ENCODE measurements around the gene MRTFA.

The MRTFA gene

GRCh38 chr22:40405178-40406062 is 231.1 kb downstream of the MRTFA start:
- Histone ChIP-seq H3K27me3 (replicated peaks) (no peaks in the 10 kb centered on the region), H3K4me3 (ENCODE audit: low read depth, low read length) (no peak overlapping the region), H3K36me3 (replicated peaks) (peaks cover 87% of the 10 kb centered on the region), H3K27ac (no peak overlapping the region)
- TF ChIP-seq CTCF (IDR thresholded peaks at IDR 0.05; ENCODE audit: low read depth, low read length, missing control alignments) = no peak
- in situ Hi-C loops (cut with HindIII; ENCODE audit: low pct_ligation_motif_present, low sequenced_read_pairs) = no loop called here
- DNase-seq = no peak

- no peak for DNase-seq
- in situ Hi-C loops (cut with HindIII; ENCODE audit: low pct_ligation_motif_present, low sequenced_read_pairs) = no loop called here
- Histone ChIP-seq H3K27me3 (replicated peaks) (no peaks in the 10 kb centered on the region), H3K36me3 (replicated peaks) (peaks cover 78% of the 10 kb centered on the region), H3K27ac (no peak overlapping the region), H3K4me3 (ENCODE audit: low read depth, low read length) (no peak overlapping the region)
- no peak for TF ChIP-seq CTCF (IDR thresholded peaks at IDR 0.05; ENCODE audit: low read depth, low read length, missing control alignments)
Measured at GRCh38 chr22:40404251-40405177, 232.0 kb downstream of the MRTFA start.

GRCh38 chr22:40403651-40404050 is 232.9 kb downstream of the MRTFA start:
- Histone ChIP-seq H3K27me3 (replicated peaks) (no peaks in the 10 kb centered on the region), H3K27ac (no peak overlapping the region), H3K4me3 (ENCODE audit: low read depth, low read length) (no peak overlapping the region), H3K36me3 (replicated peaks) (peaks cover 69% of the 10 kb centered on the region)
- no peak for TF ChIP-seq CTCF (IDR thresholded peaks at IDR 0.05; ENCODE audit: low read depth, low read length, missing control alignments)
- in situ Hi-C loops (cut with HindIII; ENCODE audit: low pct_ligation_motif_present, low sequenced_read_pairs) = no loop called here
- no peak for DNase-seq

DNA sequence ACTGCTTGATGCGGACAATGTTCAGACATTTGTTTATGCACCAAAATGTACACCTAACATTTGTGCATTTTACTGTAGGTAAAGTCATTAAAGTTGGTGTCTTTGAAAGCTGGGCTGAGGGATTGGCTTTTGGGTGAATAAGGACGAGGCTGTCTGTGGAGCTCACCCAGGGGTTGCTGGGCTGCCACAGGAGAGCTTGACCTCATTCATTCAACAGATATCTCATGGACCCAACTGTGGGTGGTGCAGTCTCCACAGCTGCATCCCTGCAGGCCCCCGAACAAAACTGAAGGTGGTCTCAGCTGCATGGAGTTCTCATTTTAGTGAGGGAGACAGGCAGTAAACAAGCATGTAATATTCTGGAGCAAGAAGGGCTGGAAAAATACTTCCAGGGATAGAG is 233.4 kb downstream of the MRTFA start:
- in situ Hi-C loops (cut with HindIII; ENCODE audit: low pct_ligation_motif_present, low sequenced_read_pairs) = no loop called here
- no peak overlapping the region for H3K27ac ChIP-seq

GRCh38 chr22:40401981-40402406 is 234.5 kb downstream of the MRTFA start:
- no peak overlapping the region for H3K4me3 ChIP-seq (ENCODE audit: low read depth, low read length)
- H3K27me3 ChIP-seq (replicated peaks) = no peaks in the 10 kb centered on the region
- H3K36me3 ChIP-seq (replicated peaks) = peaks cover 53% of the 10 kb centered on the region
- TF ChIP-seq CTCF (IDR thresholded peaks at IDR 0.05; ENCODE audit: low read depth, low read length, missing control alignments) = no peak
- in situ Hi-C loops (cut with HindIII; ENCODE audit: low pct_ligation_motif_present, low sequenced_read_pairs) = no loop called here
- DNase-seq = no peak
- no peak overlapping the region for H3K27ac ChIP-seq

More for the DNA sequence above, 233.4 kb downstream of the MRTFA start:
- no peak for TF ChIP-seq CTCF (IDR thresholded peaks at IDR 0.05; ENCODE audit: low read depth, low read length, missing control alignments)
- Histone ChIP-seq H3K4me3 (ENCODE audit: low read depth, low read length) (no peak overlapping the region), H3K36me3 (replicated peaks) (peaks cover 64% of the 10 kb centered on the region), H3K27me3 (replicated peaks) (no peaks in the 10 kb centered on the region)
- DNase-seq = no peak

All from brain microvascular endothelial cell (primary cell).